H9 (cell line): ENCODE measurements around the gene ABCG4. TPM values are rescaled to one million over a fixed set of nuclear protein-coding genes. Genes with fewer than 3 reads are reported as not detected.

Source experiments
- DNase-seq: peaks from one replicate; pipeline ENCODE4 v3.0.0-alpha.2; 2017
- H2AFZ ChIP-seq: one replicate; pipeline ENCODE4 v1.6.1; 2013; ENCODE audit warnings: mild to moderate bottlenecking, low read length, control low read depth, moderate library complexity
- H2AK5ac ChIP-seq: 2 replicates; pipeline ENCODE4 v1.6.1; 2013; ENCODE audit warnings: low read length, control low read depth, mixed read lengths; ENCODE audit not compliant: insufficient read length
- H2BK120ac ChIP-seq: one replicate; pipeline ENCODE4 v1.6.1; 2013; ENCODE audit warnings: low read depth, mild to moderate bottlenecking, low read length, control low read depth, inconsistent platforms; ENCODE audit not compliant: poor library complexity, severe bottlenecking
- H2BK12ac ChIP-seq: 2 replicates; pipeline ENCODE4 v1.6.1; 2013; ENCODE audit warnings: low read length, control low read depth, mixed read lengths, low read depth; ENCODE audit not compliant: insufficient read length
- H2BK15ac ChIP-seq: 2 replicates; pipeline ENCODE4 v1.6.1; 2013; ENCODE audit warnings: low read depth, low read length, control low read depth
- H2BK20ac ChIP-seq: one replicate; pipeline ENCODE4 v1.6.1; 2013; ENCODE audit warnings: low read depth, mild to moderate bottlenecking, low read length, control low read depth, inconsistent platforms; ENCODE audit not compliant: poor library complexity, severe bottlenecking
- H2BK5ac ChIP-seq: 2 replicates; pipeline ENCODE4 v1.6.1; 2013; ENCODE audit warnings: low read length, control low read depth, mixed read lengths; ENCODE audit not compliant: insufficient read length
- H3K14ac ChIP-seq: 2 replicates; pipeline ENCODE4 v1.6.1; 2013; ENCODE audit warnings: low read length, control low read depth; ENCODE audit not compliant: insufficient read depth
- H3K18ac ChIP-seq: 2 replicates; pipeline ENCODE4 v1.6.1; 2013; ENCODE audit warnings: low read depth, mild to moderate bottlenecking, mixed read lengths, low read length, control low read depth; ENCODE audit not compliant: insufficient read length
- H3K23ac ChIP-seq: 2 replicates; pipeline ENCODE4 v1.6.1; 2013; ENCODE audit warnings: low read length, control low read depth, mixed read lengths, low read depth; ENCODE audit not compliant: insufficient read length
- H3K23me2 ChIP-seq: 2 replicates; pipeline ENCODE4 v1.6.1; 2013; ENCODE audit warnings: low read depth, mild to moderate bottlenecking, mixed read lengths, low read length, control low read depth; ENCODE audit not compliant: insufficient read length, poor library complexity, severe bottlenecking
- H3K27ac ChIP-seq: 2 replicates; pipeline ENCODE4 v1.5.1; 2013; ENCODE audit warnings: low read length, control low read depth, mixed read lengths, low read depth; ENCODE audit not compliant: insufficient read length
- H3K27me3 ChIP-seq: 2 replicates; pipeline ENCODE4 v1.6.1; 2013; ENCODE audit warnings: low read length, control low read depth, inconsistent platforms; ENCODE audit not compliant: insufficient read depth
- H3K4ac ChIP-seq: 2 replicates; pipeline ENCODE4 v1.6.1; 2013; ENCODE audit warnings: low read depth, mild to moderate bottlenecking, control low read depth, inconsistent platforms, low read length, moderate library complexity
- H3K4me1 ChIP-seq: 2 replicates; pipeline ENCODE4 v1.6.1; 2013; ENCODE audit warnings: low read length, control low read depth, inconsistent platforms; ENCODE audit not compliant: insufficient read depth
- H3K4me2 ChIP-seq: 2 replicates; pipeline ENCODE4 v1.6.1; 2013; ENCODE audit warnings: low read length, control low read depth, mixed read lengths; ENCODE audit not compliant: insufficient read length, insufficient read depth
- H3K56ac ChIP-seq: 2 replicates; pipeline ENCODE4 v1.6.1; 2013; ENCODE audit warnings: low read depth, mild to moderate bottlenecking, mixed read lengths, low read length, control low read depth; ENCODE audit not compliant: insufficient read length
- H3K79me1 ChIP-seq: 2 replicates; pipeline ENCODE4 v1.6.1; 2013; ENCODE audit warnings: low read depth, mild to moderate bottlenecking, moderate library complexity, low read length, control low read depth, inconsistent platforms; ENCODE audit not compliant: insufficient read depth, poor library complexity, severe bottlenecking
- H3K79me2 ChIP-seq: 2 replicates; pipeline ENCODE4 v1.6.1; 2013; ENCODE audit warnings: low read length, control low read depth, inconsistent platforms; ENCODE audit not compliant: insufficient read depth
- H3K9ac ChIP-seq: 2 replicates; pipeline ENCODE4 v1.6.1; 2013; ENCODE audit warnings: low read length, control low read depth, mixed read lengths; ENCODE audit not compliant: insufficient read length; ENCODE audit errors: extremely low read depth
- H3K9me3 ChIP-seq: one replicate; pipeline ENCODE4 v1.6.1; 2013; ENCODE audit warnings: low read depth, low read length, inconsistent platforms; ENCODE audit not compliant: control insufficient read depth
- H3T11ph ChIP-seq: one replicate; pipeline ENCODE4 v1.6.1; 2013; ENCODE audit warnings: mild to moderate bottlenecking, low read length, control low read depth, inconsistent platforms
- H4K20me1 ChIP-seq: one replicate; pipeline ENCODE4 v1.6.1; 2013; ENCODE audit not compliant: control insufficient read depth, insufficient read length, insufficient read depth
- H4K5ac ChIP-seq: 2 replicates; pipeline ENCODE4 v1.6.1; 2013; ENCODE audit warnings: low read depth, mild to moderate bottlenecking, mixed read lengths, low read length, control low read depth; ENCODE audit not compliant: insufficient read length
- H4K8ac ChIP-seq: replicated peaks from 2 replicates; pipeline ENCODE4 v1.6.1; 2013; ENCODE audit warnings: low read length, control low read depth, mixed read lengths, low read depth; ENCODE audit not compliant: insufficient read length
- H4K91ac ChIP-seq: 2 replicates; pipeline ENCODE4 v1.6.1; 2013; ENCODE audit warnings: low read depth, mild to moderate bottlenecking, moderate library complexity, mixed read lengths, low read length, control low read depth; ENCODE audit not compliant: insufficient read length
- H3K27ac Mint-ChIP-seq, 3 experiments: 2 replicates in 2 of 3; 3 replicates in 1 of 3; pipeline ENCODE4 v1.8.0; 2020 to 2021; ENCODE audit warnings: mixed read lengths in 3 of 3, mild to moderate bottlenecking in 1 of 3, moderate library complexity in 1 of 3
- H3K27me3 Mint-ChIP-seq: 2 replicates; pipeline ENCODE4 v1.8.0; 2021; ENCODE audit warnings: low read depth, mild to moderate bottlenecking, moderate library complexity, mixed read lengths
- H3K36me3 Mint-ChIP-seq, 3 experiments: 2 replicates in 2 of 3; 3 replicates in 1 of 3; pipeline ENCODE4 v1.8.0; 2020 to 2021; ENCODE audit warnings: low read depth in 3 of 3, mixed read lengths in 3 of 3; ENCODE audit not compliant: insufficient read depth in 1 of 3
- H3K4me1 Mint-ChIP-seq, 2 experiments: 2 replicates each; pipeline ENCODE4 v1.8.0; 2020; ENCODE audit warnings: mixed read lengths in 2 of 2
- H3K4me3 Mint-ChIP-seq, 2 experiments: 2 replicates in 1 of 2; 3 replicates in 1 of 2; pipeline ENCODE4 v1.8.0; 2020 to 2021; ENCODE audit warnings: mild to moderate bottlenecking in 2 of 2, mixed read lengths in 2 of 2, moderate library complexity in 1 of 2
- H3K9me3 Mint-ChIP-seq, 2 experiments: 2 replicates in 1 of 2; 3 replicates in 1 of 2; pipeline ENCODE4 v1.8.0; 2020; ENCODE audit warnings: mild to moderate bottlenecking in 2 of 2, mixed read lengths in 2 of 2, moderate library complexity in 1 of 2
- WGBS: extraction: QIAGEN DNeasy Blood & Tissue Kit; methylation state at CpG from one replicate; pipeline ENCODE4 v1.1.7; 2013; ENCODE audit warnings: missing lambda C conversion rate, low lambda C conversion rate, mixed read lengths; ENCODE audit not compliant: insufficient read length; ENCODE audit errors: extremely low coverage; 5-methylcytosine and 5-hydroxymethylcytosine counted together
- total RNA-seq: library from RNA; stranded (reverse); gene quantifications from 2 replicates; pipeline ENCODE4 v1.2.1, GENCODE V29; 2021
- TF ChIP-seq, protein P1 (sequence below): fragments of 200-600 bp; sonication (generic); conservative IDR thresholded peaks from 3 replicates; pipeline ENCODE4 v1.8.0; 2021; ENCODE audit warnings: antibody characterized with exemption, mild to moderate bottlenecking

The ABCG4 gene
- total RNA-seq, 1 experiment from 2014 or later: 1.2 TPM

DNA sequence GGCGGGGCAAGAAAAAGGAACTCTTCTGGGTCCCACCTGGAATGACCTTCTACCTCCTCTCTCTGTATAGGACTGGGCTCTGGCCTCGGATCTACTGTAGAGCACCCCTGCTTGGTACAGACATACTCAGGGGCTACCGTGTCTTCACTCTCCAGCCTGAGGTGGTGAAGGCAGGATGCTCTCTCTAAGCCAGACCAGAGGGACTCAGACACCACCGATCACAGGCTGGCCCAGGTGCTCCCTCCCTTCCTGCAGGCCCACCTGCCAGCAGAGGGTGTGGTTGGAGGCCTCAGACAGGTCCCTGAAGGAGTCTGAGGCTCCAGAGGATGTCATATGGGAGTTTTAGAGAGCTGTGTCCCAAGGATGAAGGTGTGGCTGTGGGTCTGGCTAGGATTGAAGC, 40.5 kb downstream of the ABCG4 start:
- Histone ChIP-seq H4K91ac (no peak overlapping the region), H3K27ac (no peak overlapping the region), H3K4ac (no peak overlapping the region), H3K9ac (no peak overlapping the region), H4K20me1 (no peaks in the 10 kb centered on the region), H2BK12ac (no peak overlapping the region), H2BK120ac (no peak overlapping the region), H3K9me3 (no peaks in the 10 kb centered on the region), H3K18ac (no peak overlapping the region), H4K5ac (no peak overlapping the region), H2AK5ac (no peak overlapping the region), H3K79me1 (no peaks in the 10 kb centered on the region), H2BK5ac (no peak overlapping the region), H3K4me2 (no peak overlapping the region), H3K56ac (no peak overlapping the region), H3K23me2 (no peaks in the 10 kb centered on the region), H2AFZ (no peak overlapping the region), H3K27me3 (no peaks in the 10 kb centered on the region), H3T11ph (no peak overlapping the region), H3K4me1 (no peaks in the 10 kb centered on the region), H3K14ac (no peak overlapping the region), H4K8ac (no peak overlapping the region), H3K23ac (no peak overlapping the region), H2BK20ac (no peak overlapping the region), H2BK15ac (no peak overlapping the region), H3K79me2 (no peaks in the 10 kb centered on the region)
- no peaks in the 10 kb centered on the region; a peak in 1 of 5 replicates for H3K9me3 Mint-ChIP-seq
- peaks cover 9 to 13% of the 10 kb centered on the region in 2 experiments; a peak in 3 of 4 replicates for H3K4me1 Mint-ChIP-seq
- H3K27ac Mint-ChIP-seq: peak overlapping the region in 1 of 3 experiments; percentile 82; a peak in 1 of 7 replicates
- WGBS: no CpG with 5 or more reads among the region's 4 CpGs
- DNase-seq: no peak
- no peaks in the 10 kb centered on the region; a peak in 1 of 7 replicates for H3K36me3 Mint-ChIP-seq
- peaks cover 1% of the 10 kb centered on the region for H3K27me3 Mint-ChIP-seq
- TF ChIP-seq, protein P1, sequence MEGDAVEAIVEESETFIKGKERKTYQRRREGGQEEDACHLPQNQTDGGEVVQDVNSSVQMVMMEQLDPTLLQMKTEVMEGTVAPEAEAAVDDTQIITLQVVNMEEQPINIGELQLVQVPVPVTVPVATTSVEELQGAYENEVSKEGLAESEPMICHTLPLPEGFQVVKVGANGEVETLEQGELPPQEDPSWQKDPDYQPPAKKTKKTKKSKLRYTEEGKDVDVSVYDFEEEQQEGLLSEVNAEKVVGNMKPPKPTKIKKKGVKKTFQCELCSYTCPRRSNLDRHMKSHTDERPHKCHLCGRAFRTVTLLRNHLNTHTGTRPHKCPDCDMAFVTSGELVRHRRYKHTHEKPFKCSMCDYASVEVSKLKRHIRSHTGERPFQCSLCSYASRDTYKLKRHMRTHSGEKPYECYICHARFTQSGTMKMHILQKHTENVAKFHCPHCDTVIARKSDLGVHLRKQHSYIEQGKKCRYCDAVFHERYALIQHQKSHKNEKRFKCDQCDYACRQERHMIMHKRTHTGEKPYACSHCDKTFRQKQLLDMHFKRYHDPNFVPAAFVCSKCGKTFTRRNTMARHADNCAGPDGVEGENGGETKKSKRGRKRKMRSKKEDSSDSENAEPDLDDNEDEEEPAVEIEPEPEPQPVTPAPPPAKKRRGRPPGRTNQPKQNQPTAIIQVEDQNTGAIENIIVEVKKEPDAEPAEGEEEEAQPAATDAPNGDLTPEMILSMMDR: no peak
- H3K4me3 Mint-ChIP-seq: no peak overlapping the region
